ENCODE results near the gene SUSD6. TPM values are rescaled to one million over a fixed set of nuclear protein-coding genes. Genes with fewer than 3 reads are reported as not detected.

The SUSD6 gene
- total and polyA plus RNA-seq, 9 of the 15 experiments (the other 6 are each of a cell fraction or from before 2014, with no cell fraction given), result 2.9 to 20.7 (median 5.6) TPM

GRCh38 chr14:69570836-69571330 lies 40.5 kb upstream of the SUSD6 start (continued):
- no peak for TF ChIP-seq MLX (CRISPR knock-in tag; conservative IDR thresholded peaks at IDR 0.05)
- TF ChIP-seq, protein P1, sequence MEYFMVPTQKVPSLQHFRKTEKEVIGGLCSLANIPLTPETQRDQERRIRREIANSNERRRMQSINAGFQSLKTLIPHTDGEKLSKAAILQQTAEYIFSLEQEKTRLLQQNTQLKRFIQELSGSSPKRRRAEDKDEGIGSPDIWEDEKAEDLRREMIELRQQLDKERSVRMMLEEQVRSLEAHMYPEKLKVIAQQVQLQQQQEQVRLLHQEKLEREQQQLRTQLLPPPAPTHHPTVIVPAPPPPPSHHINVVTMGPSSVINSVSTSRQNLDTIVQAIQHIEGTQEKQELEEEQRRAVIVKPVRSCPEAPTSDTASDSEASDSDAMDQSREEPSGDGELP (CRISPR knock-in tag; IDR thresholded peaks at IDR 0.05; ENCODE audit: borderline replicate concordance), result no peak
- no peak for TF ChIP-seq ZC3H8 (IDR thresholded peaks at IDR 0.05)
- TF ChIP-seq JUN (IDR thresholded peaks at IDR 0.05; ENCODE audit: borderline replicate concordance, low read depth, low read length), result no peak
- no peak for TF ChIP-seq JUN (CRISPR knock-in tag; IDR thresholded peaks at IDR 0.05; ENCODE audit: borderline replicate concordance)
- TF ChIP-seq ETV6 (IDR thresholded peaks at IDR 0.05; ENCODE audit: borderline replicate concordance in 1 of 2, low read depth in 2 of 2, low read length in 1 of 2), result no peak
- TF ChIP-seq ETV6 (CRISPR knock-in tag; IDR thresholded peaks at IDR 0.05; ENCODE audit: borderline replicate concordance), result no peak
- TF ChIP-seq KHSRP (IDR thresholded peaks at IDR 0.05), result no peak
- TF ChIP-seq, protein P2, sequence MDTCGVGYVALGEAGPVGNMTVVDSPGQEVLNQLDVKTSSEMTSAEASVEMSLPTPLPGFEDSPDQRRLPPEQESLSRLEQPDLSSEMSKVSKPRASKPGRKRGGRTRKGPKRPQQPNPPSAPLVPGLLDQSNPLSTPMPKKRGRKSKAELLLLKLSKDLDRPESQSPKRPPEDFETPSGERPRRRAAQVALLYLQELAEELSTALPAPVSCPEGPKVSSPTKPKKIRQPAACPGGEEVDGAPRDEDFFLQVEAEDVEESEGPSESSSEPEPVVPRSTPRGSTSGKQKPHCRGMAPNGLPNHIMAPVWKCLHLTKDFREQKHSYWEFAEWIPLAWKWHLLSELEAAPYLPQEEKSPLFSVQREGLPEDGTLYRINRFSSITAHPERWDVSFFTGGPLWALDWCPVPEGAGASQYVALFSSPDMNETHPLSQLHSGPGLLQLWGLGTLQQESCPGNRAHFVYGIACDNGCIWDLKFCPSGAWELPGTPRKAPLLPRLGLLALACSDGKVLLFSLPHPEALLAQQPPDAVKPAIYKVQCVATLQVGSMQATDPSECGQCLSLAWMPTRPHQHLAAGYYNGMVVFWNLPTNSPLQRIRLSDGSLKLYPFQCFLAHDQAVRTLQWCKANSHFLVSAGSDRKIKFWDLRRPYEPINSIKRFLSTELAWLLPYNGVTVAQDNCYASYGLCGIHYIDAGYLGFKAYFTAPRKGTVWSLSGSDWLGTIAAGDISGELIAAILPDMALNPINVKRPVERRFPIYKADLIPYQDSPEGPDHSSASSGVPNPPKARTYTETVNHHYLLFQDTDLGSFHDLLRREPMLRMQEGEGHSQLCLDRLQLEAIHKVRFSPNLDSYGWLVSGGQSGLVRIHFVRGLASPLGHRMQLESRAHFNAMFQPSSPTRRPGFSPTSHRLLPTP (IDR thresholded peaks at IDR 0.05; ENCODE audit: borderline replicate concordance, extremely low read depth, insufficient read length), result no peak
- no peak for TF ChIP-seq PHF8 (IDR thresholded peaks at IDR 0.05; ENCODE audit: borderline replicate concordance, low read length)
- TF ChIP-seq HDGF (IDR thresholded peaks at IDR 0.05), result no peak
- TF ChIP-seq, protein P3, sequence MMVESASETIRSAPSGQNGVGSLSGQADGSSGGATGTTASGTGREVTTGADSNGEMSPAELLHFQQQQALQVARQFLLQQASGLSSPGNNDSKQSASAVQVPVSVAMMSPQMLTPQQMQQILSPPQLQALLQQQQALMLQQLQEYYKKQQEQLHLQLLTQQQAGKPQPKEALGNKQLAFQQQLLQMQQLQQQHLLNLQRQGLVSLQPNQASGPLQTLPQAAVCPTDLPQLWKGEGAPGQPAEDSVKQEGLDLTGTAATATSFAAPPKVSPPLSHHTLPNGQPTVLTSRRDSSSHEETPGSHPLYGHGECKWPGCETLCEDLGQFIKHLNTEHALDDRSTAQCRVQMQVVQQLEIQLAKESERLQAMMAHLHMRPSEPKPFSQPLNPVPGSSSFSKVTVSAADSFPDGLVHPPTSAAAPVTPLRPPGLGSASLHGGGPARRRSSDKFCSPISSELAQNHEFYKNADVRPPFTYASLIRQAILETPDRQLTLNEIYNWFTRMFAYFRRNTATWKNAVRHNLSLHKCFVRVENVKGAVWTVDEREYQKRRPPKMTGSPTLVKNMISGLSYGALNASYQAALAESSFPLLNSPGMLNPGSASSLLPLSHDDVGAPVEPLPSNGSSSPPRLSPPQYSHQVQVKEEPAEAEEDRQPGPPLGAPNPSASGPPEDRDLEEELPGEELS (CRISPR knock-in tag; IDR thresholded peaks at IDR 0.05; ENCODE audit: borderline replicate concordance), result no peak
- TF ChIP-seq HNRNPL (IDR thresholded peaks at IDR 0.05; ENCODE audit: low read depth, low read length), result no peak
